HG02970 (cell line): ENCODE data around the gene NRCAM.
"Not testable (repeated sequence)": the region's sequence is repeated elsewhere in the genome, so short reads cannot be mapped to it uniquely, and the experiment has no call there.

Experiments
- ATAC-seq: cut with Tn5 transposase; IDR thresholded peaks from one replicate; pipeline ENCODE4 v1.9.1; 2021; ENCODE audit warnings: mild to moderate bottlenecking, moderate library complexity, moderate number of reproducible peaks; ENCODE audit not compliant: unreplicated experiment, low FRiP score

NRCAM gene

GRCh38 chr7:108360058-108360800 lies 96.0 kb downstream of the NRCAM start:
- ATAC-seq: no peak

GRCh38 chr7:108358553-108358952 lies 97.7 kb downstream of the NRCAM start:
- no peak for ATAC-seq

- ATAC-seq: no peak
Observed at GRCh38 chr7:108351729-108352131, 104.5 kb downstream of the NRCAM start.

GRCh38 chr7:108348913-108349312 lies 107.3 kb downstream of the NRCAM start:
- no peak for ATAC-seq

GRCh38 chr7:108347616-108348015 lies 108.6 kb downstream of the NRCAM start:
- no peak for ATAC-seq

GRCh38 chr7:108345710-108346336 lies 110.4 kb downstream of the NRCAM start:
- no peak for ATAC-seq

GRCh38 chr7:108340856-108341411 lies 115.3 kb downstream of the NRCAM start:
- ATAC-seq: no peak

- ATAC-seq: not testable (repeated sequence)
Observed at GRCh38 chr7:108340406-108340805, 115.8 kb downstream of the NRCAM start.

GRCh38 chr7:108335269-108335918 lies 120.8 kb downstream of the NRCAM start:
- no peak for ATAC-seq

- no peak for ATAC-seq
Observed at GRCh38 chr7:108332937-108333336, 123.3 kb downstream of the NRCAM start.

- ATAC-seq: no peak
Observed at GRCh38 chr7:108331971-108332370, 124.3 kb downstream of the NRCAM start.

GRCh38 chr7:108330227-108330626 lies 126.0 kb downstream of the NRCAM start:
- no peak for ATAC-seq

- ATAC-seq: no peak
Observed at GRCh38 chr7:108329514-108329913, 126.7 kb downstream of the NRCAM start.

- no peak for ATAC-seq
Observed at GRCh38 chr7:108328174-108328651, 128.0 kb downstream of the NRCAM start.

GRCh38 chr7:108327353-108327752 lies 128.9 kb downstream of the NRCAM start:
- no peak for ATAC-seq

- no peak for ATAC-seq
Observed at GRCh38 chr7:108326938-108327337, 129.3 kb downstream of the NRCAM start.

- ATAC-seq: no peak
Observed at GRCh38 chr7:108324053-108325038, 131.9 kb downstream of the NRCAM start.

- no peak for ATAC-seq
Observed at GRCh38 chr7:108322925-108323832, 133.1 kb downstream of the NRCAM start.

- no peak for ATAC-seq
Observed at GRCh38 chr7:108322046-108322445, 134.2 kb downstream of the NRCAM start.
